Calu3 (cell line): ENCODE results near the gene TMCO6. TPM values are rescaled to one million over a fixed set of nuclear protein-coding genes. Genes with fewer than 3 reads are reported as not detected.
A peak's percentile ranks its signal among the peaks of the same experiment; 100 is the strongest.

ENCODE experiments used
- BruUV-seq: library from RNA; stranded (reverse); fragments of 400-500 nt; replicated peaks from 2 replicates; lab custom pipeline; 2021; lab: Mats Ljungman, UMichigan
- CTCF ChIA-PET: fragments of 300-600 bp; sonication (Branson Sonifier 250); formaldehyde crosslinking; loops from one replicate; lab custom pipeline; 2022; ENCODE audit warnings: antibody characterized with exemption; lab: Charles Lee
- DNase-seq: peaks from one replicate; pipeline ENCODE4 v3.0.0; 2022
- H3K27ac Mint-ChIP-seq: one replicate; pipeline ENCODE4 v1.8.0; 2022; ENCODE audit warnings: mixed read lengths; ENCODE audit not compliant: unreplicated experiment
- H3K27me3 Mint-ChIP-seq: one replicate; pipeline ENCODE4 v1.8.0; 2022; ENCODE audit warnings: mixed read lengths; ENCODE audit not compliant: unreplicated experiment
- H3K36me3 Mint-ChIP-seq: one replicate; pipeline ENCODE4 v1.8.0; 2022; ENCODE audit warnings: mild to moderate bottlenecking, moderate library complexity, mixed read lengths; ENCODE audit not compliant: insufficient read depth, unreplicated experiment
- H3K4me1 Mint-ChIP-seq: one replicate; pipeline ENCODE4 v1.8.0; 2022; ENCODE audit warnings: mild to moderate bottlenecking, low read depth, mixed read lengths; ENCODE audit not compliant: unreplicated experiment
- H3K4me3 Mint-ChIP-seq: one replicate; pipeline ENCODE4 v1.8.0; 2022; ENCODE audit warnings: mild to moderate bottlenecking, low read depth, moderate library complexity, mixed read lengths; ENCODE audit not compliant: unreplicated experiment
- H3K9me3 Mint-ChIP-seq: one replicate; pipeline ENCODE4 v1.8.0; 2022; ENCODE audit warnings: low read depth, mixed read lengths; ENCODE audit not compliant: unreplicated experiment
- intact Hi-C: fragments of 100-400 bp; cut with micrococcal nuclease; formaldehyde crosslinking; loops from one replicate; pipeline ENCODE4 v1.10.0; 2022; ENCODE audit not compliant: unreplicated experiment
- total RNA-seq: library from RNA; stranded (reverse); gene quantifications from 2 replicates; pipeline ENCODE4 v1.2.3, GENCODE V29; 2022
- TF ChIP-seq, protein P1 (sequence below): fragments of 200-600 bp; IDR thresholded peaks from one replicate; pipeline ENCODE4 v1.8.0; 2022; ENCODE audit warnings: antibody characterized with exemption; ENCODE audit not compliant: unreplicated experiment

Gene TMCO6
- total RNA-seq, 1 experiment from 2014 or later: 30.9 TPM

GRCh38 chr5:140607031-140607430 is 32.2 kb upstream of the TMCO6 start:
- TF ChIP-seq, protein P1, sequence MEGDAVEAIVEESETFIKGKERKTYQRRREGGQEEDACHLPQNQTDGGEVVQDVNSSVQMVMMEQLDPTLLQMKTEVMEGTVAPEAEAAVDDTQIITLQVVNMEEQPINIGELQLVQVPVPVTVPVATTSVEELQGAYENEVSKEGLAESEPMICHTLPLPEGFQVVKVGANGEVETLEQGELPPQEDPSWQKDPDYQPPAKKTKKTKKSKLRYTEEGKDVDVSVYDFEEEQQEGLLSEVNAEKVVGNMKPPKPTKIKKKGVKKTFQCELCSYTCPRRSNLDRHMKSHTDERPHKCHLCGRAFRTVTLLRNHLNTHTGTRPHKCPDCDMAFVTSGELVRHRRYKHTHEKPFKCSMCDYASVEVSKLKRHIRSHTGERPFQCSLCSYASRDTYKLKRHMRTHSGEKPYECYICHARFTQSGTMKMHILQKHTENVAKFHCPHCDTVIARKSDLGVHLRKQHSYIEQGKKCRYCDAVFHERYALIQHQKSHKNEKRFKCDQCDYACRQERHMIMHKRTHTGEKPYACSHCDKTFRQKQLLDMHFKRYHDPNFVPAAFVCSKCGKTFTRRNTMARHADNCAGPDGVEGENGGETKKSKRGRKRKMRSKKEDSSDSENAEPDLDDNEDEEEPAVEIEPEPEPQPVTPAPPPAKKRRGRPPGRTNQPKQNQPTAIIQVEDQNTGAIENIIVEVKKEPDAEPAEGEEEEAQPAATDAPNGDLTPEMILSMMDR: no peak
- intact Hi-C loops: no loop called here
- no peak overlapping the region for H3K27ac Mint-ChIP-seq

DNA sequence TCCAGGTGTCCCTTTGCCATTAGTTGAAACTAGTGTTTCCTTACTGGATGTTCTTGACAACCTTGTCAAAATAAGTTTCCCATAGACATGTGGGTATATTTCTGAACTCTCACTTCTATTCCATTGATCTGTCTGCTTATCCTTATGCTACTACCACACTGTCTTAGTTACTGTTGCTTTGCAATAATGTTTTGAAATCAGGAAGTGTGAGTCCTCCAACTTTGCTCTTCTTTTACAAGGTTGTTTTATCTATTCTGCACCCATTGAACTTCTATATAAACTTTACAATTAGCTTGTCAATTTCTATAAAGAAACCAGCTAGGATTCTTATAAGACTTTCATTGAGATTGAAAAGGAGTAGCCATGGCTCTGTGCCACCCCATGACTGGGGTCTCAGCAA is 30.5 kb upstream of the TMCO6 start:
- Mint-ChIP-seq H3K4me1 (peaks cover 32% of the 10 kb centered on the region), H3K4me3 (no peak overlapping the region), H3K9me3 (no peaks in the 10 kb centered on the region), H3K27ac (no peak overlapping the region), H3K36me3 (no peaks in the 10 kb centered on the region), H3K27me3 (no peaks in the 10 kb centered on the region)
- no TSS peak for BruUV-seq
- CTCF ChIA-PET: interaction anchor here (1.5 to 1.8 kb wide), 2 partner anchors 11 to 13 kb away, joined by 4 to 5 read pairs; no protein-coding TSS in a partner anchor
- intact Hi-C loops: no loop called here
- no peak for DNase-seq
- TF ChIP-seq, protein P1: no peak

More at GRCh38 chr5:140607031-140607430, 32.2 kb upstream of the TMCO6 start:
- Mint-ChIP-seq H3K4me1 (peaks cover 32% of the 10 kb centered on the region), H3K9me3 (no peaks in the 10 kb centered on the region), H3K36me3 (no peaks in the 10 kb centered on the region), H3K27me3 (no peaks in the 10 kb centered on the region), H3K4me3 (no peak overlapping the region)
- no TSS peak for BruUV-seq
- CTCF ChIA-PET: no interaction called here
- DNase-seq: no peak

DNA sequence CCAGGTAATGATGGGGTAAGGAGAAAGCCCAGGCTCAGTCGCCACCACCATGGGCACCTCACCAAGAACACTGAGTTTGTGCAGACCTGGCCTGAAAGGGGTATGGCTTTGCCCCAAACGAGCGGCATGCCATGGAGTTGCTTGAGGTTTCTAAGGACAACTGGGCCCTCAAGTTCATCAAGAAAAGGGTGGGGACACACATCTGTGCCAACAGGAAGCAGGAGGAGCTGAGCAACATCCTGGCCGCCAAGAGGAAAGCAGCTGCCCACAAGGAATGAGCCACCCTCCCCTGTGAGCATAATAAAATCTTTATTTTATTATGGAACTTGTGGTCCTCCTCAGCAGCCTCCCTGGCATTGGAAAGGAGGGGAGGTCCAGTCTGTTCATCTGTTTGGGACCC is 30.1 kb upstream of the TMCO6 start:
- CTCF ChIA-PET: interaction anchor here (0.6 to 1.8 kb wide), 5 partner anchors 10 to 1689 kb away, joined by 3 to 5 read pairs (median 4); partner anchors contain the start of gene CD14
- Mint-ChIP-seq H3K27ac (peak overlapping the region; percentile 7), H3K9me3 (no peaks in the 10 kb centered on the region), H3K27me3 (no peaks in the 10 kb centered on the region), H3K36me3 (no peaks in the 10 kb centered on the region), H3K4me3 (no peak overlapping the region), H3K4me1 (peaks cover 32% of the 10 kb centered on the region)
- DNase-seq: peak; percentile 55
- intact Hi-C loops: no loop called here
- TF ChIP-seq, protein P1: no peak
- BruUV-seq: no TSS peak

GRCh38 chr5:140611020-140611521 is 28.2 kb upstream of the TMCO6 start:
- no peaks in the 10 kb centered on the region for H3K36me3 Mint-ChIP-seq
- H3K27me3 Mint-ChIP-seq: no peaks in the 10 kb centered on the region
- DNase-seq: no peak
- TF ChIP-seq, protein P1: no peak
- H3K9me3 Mint-ChIP-seq: no peaks in the 10 kb centered on the region
- CTCF ChIA-PET: interaction anchor here (1.4 kb wide), 1 partner anchor 100 kb away, joined by 4 read pairs; no protein-coding TSS in a partner anchor
- H3K4me3 Mint-ChIP-seq: no peak overlapping the region
- H3K27ac Mint-ChIP-seq: peak overlapping the region; percentile 37
- peaks cover 32% of the 10 kb centered on the region for H3K4me1 Mint-ChIP-seq
- intact Hi-C loops: no loop called here
- no TSS peak for BruUV-seq
